Stimulated activated CD4-positive, alpha-beta T cell treated with anti-CD3 and anti-CD28 coated beads, Interleukin-2, amount 100 ng/mL, for 4 hours (primary cell): ENCODE measurements around the gene LRRC31.

ENCODE experiments used
- DNase-seq: peaks from one replicate; pipeline ENCODE4 v3.0.0-alpha.2; 2020; ENCODE audit warnings: low read depth

Gene LRRC31

DNA sequence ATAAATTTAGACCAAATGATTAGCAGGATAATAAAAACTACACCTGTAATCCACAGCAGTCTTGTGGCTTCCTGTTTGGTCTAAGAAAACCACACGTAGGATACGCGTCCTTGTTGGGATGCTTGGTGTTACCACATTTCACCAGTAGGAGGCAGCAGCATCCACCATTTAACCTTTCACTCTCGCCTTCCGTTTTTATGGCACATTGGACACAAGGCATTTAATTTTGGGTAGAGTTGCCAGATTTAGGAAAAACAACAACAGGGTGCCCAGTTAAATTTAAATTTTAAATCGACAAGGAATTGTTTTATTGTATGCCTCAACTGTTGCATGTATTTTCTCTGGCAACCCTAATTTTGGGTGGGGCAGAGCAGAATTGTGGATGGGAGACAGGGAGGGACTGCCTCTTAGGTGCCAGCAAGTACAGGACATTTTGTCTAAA is 6.3 kb downstream of the LRRC31 start:
- DNase-seq = peak; percentile 30

DNA sequence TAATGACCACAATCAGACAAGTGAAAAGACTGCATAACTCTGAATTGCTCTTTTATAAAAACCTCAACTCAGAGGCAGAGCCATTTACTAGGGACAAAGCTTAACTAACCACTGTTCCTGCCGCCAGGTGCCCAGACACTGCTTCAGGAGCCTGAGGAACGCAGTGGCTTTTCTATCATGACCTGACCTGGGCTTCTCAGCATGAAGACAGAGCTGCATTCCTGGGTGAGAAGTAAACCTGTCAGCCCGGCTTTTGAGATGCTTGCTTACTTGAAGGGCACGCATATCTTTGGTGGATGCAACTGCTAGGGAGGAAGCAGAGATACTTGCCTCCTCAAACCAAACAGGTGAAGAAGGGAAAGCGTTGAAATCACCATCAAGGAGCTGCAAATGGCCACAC is 7.9 kb downstream of the LRRC31 start:
- DNase-seq = no peak

DNA sequence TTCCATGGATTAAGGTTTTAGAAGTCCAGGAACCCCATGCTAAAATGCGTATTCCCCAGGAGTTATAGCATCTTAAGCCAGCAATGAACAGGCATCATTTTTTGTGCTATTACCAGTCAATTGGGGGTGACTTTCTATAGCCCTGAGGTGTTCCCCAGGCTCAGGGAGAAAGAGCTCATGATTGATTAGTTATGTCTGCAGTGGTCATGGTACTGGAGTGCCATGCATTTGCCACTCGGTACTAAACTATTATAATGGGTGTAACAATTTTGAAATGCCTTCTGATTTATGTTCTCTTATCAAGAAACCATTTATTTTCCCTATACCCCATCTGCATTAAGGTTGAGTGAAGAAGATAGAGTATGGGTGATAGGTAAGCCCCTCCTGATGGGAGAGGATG is 11.9 kb downstream of the LRRC31 start:
- DNase-seq = no peak

DNA sequence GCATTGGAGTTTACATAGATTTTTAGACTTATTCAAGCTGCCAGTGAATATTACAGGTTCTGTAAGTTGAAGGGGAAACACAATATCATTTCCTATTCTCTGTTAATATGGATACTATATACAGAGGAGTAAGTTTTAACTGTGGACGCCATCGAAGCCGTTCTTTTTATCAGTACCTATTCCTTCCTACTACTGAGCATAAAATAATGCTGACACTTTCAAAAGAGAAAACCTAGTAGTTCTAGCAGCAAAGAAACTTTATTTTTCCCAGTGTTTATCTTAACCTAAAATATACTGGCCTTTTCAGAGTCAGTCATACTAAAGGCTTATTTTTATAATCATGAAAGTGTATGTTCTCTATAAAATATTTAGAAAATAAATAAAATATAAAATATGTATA is 14.2 kb downstream of the LRRC31 start:
- no peak for DNase-seq

DNA sequence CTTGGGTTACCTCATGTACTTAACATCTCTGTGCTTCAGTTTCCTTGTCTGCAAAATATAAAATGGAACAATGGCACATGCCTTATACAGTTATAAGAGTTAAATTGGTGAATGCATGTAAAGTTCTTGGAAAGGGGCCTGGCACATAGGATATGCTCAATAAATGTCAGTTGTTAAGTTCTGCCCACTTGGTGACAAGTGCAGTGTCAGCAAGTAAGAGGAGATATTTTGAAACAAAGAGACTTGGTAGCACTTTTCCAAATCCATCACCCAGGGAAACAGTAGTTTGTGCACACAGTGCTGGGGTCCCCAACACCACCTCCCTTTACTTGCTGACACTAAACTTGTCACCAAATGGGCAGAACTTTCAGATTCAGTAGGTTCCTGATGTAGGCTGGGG is 19.1 kb downstream of the LRRC31 start:
- no peak for DNase-seq

DNA sequence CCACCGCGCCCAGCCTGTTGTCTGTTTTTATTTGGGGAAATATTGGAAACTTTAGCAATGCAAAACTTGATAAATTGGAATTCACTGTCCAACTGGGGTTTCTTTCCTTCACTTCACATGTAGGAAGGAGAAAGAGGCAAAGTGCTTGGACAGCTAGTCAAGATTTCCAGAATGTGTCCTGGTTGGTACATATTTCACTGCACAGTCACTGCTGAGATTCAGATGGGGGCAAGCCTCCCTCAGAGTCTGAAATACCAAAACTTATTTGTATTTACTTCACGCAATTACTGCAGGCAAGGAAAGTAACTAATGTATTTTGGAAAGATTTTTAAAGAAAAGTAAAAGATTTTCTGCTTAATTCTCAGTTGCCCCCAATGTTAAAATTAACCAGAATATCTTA is 21.0 kb downstream of the LRRC31 start:
- no peak for DNase-seq

DNA sequence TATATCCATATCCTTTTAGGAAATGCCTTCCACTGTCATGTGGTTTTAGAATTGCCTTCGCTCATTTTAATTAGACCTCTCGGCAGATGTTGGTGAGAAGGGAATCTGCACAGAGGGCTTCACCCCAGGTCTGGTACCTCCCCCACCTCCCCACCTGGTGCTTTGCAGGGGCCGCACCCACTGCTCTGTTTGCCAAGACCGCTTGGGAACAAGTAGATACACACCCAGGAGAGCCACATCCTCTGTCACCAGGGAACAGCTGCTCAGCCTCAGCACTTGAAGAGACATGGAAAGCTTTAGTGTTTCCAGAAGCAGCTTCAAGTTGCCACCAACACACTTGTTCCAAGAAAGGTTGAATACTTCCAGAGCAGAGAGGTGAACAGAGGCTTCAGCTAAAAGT is 21.8 kb downstream of the LRRC31 start:
- DNase-seq = no peak

DNA sequence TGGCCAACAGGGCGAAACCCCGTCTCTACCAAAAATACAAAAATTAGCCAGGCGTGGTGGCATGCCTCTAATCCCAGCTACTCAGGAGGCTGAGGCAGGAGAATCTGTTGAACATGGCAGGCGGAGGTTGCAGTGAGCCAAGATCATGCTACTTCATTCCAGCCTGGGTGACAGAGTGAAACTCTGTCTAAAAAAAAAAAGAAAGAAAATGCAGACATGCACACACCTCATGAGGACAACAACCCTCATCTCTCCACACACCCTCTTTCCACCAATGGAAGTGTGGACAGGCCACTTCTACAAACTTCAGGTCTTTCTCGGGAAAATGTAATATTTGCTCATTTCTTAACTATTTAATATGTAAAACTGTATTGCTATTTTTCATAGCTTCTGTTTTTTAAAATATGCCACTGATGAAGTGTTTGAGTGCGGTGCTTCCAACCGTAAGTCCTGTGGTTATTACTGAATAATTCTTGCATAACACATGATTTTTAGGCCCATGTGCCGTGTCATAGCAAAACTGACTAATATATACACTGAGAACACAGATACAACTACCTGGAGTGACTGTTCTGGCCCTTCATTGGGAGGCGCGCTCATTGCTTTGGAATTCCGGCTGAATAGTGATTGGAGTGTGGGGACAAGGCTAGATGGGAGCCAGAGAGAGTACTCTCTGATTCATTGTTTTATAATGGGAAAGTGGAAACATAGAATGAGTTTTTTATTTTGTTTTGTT is 23.1 kb downstream of the LRRC31 start:
- no peak for DNase-seq

DNA sequence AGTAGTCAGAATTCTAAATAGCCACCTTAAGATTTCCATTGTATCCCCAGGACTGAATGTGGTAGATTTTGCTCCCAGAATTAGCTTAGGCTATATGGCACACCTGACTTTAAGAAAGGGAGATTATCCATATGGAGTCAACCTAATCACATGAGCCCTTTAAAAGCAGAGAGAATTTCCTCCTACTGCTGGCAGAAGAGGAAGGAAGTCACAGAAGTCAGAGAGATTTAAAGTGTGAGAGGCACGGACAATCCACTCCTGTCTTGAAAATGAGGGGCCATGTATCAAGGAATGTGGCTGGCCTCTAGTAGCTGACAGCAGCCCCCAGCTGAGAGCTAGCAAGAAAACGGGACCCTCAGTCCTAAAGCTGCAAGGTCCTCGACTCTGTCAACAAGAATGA is 26.8 kb downstream of the LRRC31 start:
- no peak for DNase-seq

DNA sequence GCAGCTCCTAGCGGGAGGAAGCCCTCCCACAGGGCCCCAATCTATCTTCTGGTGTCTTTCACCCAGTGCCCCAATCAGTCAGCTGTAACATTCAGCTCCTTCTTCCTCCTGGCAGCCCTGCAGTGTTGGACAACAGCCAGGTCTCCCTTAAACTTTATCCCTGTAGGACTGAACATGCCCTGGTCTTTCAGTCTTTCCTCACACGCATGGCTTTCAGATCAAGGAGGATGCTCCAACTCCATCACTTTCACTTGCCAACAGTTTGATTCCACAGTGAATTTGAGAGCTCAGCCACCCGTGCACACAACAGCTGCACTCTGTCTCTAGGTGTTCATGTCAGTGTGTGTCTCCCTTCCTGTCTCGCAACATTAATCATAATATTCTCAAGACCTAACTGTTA is 28.6 kb downstream of the LRRC31 start:
- DNase-seq = no peak

DNA sequence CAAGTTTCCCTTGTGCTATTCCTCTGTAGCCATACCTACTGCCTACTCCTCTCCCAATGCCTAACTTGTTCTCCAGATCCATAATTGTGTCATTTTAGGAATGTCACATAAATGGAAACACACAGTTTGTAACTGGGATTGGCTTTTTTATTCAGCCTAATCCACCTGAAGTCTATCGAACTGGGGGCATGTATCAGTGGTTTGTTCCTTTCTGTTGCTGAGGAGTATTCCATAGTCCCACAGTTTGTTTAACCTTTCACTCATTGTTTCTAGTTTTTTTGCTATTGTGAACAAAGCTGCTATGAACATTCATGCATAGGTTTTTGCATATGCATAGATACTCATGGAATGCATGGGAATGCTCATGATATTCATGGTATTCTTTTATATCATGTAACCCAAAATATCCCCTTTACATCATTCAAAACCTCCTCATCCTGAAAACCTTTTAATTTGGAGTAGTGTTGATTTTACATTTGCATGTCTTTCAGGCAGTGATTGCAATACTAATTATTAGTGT is 31.2 kb downstream of the LRRC31 start:
- no peak for DNase-seq

DNA sequence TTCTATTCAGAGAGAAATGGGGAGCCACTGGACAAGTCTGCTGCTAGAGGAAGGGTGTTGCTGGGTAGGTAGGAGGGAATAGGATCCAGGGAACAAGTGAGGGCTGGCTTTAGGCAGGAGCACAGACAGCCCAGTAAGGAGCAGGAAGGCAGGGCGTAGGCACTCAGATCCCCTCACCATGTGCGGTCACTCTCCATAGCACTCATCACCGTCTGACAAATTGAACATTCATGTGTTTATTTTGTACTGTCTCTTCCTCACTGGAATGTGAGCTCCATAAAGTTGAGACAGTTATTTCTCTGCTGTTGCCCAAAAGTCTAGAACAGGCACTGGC is 32.8 kb downstream of the LRRC31 start:
- DNase-seq = no peak

DNA sequence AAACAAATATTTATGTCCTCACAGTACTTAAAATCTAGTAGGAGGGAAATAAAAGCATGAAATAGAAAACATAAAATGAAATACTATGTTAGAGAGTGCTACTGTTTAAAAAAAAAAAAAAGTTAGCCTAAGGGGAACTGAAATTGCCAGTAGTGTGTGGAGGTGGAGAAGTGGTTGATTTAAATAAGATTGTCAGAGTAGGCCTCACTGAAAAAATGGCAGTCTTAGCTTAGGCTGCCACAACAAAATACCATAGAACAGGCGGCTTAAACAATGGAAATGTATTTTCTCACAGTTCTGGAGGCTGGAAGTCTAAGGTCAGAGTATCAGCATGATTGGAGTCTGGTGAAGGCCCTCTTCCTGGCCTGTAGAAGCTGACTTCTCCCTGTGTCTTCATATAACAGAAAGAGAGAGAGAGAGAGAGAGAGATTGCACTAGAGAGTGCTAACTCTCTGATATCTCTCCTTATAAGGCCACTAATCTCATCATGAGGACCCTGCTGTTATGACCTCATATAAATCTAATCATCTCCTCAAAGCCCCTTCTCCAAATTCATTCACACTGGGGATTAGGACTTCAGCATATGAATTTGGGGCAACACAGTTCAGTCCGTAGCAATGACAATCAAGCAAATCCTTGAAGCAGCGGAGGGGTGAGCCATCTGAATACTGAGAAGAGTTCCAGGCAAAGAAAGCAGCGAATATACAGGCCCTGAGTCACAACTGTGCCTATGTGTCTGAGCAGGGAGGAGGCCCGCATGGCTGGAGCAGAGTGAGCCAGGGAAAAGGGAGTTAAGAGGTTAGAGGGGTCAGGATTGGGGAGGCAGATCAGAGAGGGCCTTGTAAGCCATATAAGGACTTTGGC is 33.4 kb downstream of the LRRC31 start:
- no peak for DNase-seq

DNA sequence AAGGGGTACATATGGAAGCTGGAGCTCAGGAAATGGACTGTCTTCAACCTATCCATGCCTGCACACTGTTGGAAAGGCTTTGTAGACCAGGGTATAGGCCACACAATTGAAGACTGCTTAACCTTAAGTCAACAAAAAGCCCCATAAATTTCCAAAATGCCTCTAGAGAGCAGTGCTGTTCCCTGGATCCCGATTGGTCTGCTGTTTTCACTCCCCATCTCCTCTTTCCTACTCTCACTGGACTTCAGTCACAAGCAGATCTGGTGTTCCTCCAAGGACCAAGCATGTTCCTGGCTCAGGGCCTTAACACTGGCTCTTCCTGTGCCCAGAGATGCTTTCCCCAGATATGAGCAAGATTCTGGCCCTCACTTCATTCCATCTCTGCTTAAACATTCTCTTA is 34.2 kb downstream of the LRRC31 start:
- DNase-seq = no peak

DNA sequence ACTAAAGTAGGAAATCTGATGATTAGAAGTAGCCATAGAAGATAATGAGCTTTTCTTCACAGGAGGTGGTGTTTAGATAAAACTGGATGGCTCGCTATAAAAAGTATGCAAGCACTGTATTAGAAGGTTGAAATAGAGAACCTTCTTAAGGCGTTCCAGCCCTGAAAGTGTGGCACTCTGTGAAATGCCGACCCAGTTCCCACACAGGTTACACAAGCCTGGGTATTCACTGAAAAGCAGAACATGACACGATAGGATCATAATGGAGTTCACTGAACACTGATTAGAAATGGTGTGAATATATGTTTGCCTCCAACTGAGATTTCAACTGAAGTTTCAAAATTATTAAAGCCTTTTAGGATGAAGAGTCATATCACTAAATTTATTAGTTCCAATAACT is 42.0 kb downstream of the LRRC31 start:
- no peak for DNase-seq

DNA sequence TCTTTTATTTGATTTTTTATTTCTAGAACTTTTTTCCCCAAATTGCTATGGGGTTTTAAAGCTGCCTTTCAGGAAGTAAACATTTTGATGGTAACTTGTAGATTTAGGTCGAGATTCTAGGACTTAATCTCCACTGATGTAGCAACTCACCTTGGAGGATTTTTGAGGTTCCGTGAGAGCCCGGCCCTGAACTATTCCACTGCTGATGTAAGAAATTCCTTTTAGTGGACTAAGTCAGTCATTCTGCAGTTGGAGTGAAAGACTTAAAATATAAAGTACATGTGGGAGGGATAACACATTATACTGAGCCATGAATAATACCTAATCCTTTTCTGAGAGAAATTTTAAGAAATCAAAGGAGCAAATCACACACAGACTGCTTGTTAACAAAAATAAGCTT is 44.4 kb downstream of the LRRC31 start:
- no peak for DNase-seq

DNA sequence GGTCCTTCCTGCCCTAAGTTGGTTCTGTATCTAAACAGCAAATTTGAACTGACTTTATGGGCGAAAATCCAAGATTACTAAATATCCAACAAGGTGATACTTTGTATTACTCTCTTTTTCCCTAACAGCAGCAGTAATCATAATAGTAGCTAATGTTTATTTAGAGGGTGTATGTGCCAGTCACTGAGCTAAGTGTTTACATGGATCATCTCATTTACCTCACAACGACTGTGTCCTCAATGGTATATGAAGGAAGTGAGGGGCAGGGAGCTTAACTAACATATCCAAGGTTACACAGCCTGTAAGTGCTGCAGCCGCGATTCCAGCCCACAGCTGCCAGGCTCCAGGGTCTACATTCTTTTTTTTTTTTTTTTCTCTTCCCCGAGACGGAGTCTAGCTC is 46.8 kb downstream of the LRRC31 start:
- no peak for DNase-seq

DNA sequence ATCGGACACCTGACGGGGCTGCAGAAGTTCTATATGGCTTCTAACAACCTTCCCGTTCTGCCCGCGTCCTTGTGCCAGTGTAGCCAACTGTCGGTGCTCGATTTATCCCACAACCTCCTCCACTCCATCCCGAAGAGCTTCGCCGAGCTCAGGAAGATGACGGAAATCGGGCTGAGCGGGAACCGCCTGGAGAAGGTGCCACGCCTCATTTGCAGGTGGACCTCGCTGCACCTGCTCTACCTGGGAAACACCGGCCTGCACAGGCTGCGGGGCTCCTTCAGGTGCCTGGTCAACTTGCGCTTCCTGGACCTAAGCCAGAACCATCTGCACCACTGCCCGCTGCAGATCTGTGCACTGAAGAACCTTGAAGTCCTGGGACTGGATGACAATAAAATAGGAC is 47.2 kb downstream of the LRRC31 start:
- no peak for DNase-seq

DNA sequence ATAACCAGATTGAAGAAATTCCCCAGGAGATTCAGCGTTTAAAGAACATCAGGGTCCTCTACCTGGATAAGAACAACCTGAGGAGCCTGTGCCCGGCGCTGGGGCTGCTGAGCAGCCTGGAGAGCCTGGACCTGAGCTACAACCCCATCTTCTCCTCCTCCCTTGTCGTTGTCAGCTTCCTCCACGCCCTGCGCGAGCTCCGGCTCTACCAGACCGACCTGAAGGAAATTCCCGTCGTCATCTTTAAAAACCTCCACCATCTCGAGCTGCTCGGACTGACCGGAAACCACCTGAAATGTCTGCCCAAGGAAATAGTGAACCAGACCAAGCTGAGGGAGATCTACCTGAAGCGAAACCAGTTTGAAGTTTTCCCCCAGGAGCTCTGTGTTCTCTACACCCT is 47.6 kb downstream of the LRRC31 start:
- DNase-seq = no peak

DNA sequence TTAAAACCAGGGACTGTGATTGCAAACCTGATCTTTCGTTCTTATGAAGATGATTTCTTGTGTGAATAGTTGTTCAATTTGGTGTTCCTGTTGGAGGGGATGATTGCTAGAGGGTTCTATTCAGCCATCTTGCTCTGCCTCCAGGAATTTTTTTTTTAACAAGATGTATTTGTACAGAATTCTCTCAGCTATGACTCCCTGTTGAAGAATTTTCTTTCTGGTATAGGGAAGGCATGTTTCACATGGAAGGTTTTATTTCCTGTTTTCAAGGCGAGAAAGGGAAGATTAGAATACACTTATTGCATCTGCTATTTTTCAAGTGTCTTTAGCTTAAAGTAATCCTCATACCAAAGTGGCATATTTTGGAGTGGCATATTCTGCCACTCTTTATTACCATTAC is 51.4 kb downstream of the LRRC31 start:
- DNase-seq = no peak

DNA sequence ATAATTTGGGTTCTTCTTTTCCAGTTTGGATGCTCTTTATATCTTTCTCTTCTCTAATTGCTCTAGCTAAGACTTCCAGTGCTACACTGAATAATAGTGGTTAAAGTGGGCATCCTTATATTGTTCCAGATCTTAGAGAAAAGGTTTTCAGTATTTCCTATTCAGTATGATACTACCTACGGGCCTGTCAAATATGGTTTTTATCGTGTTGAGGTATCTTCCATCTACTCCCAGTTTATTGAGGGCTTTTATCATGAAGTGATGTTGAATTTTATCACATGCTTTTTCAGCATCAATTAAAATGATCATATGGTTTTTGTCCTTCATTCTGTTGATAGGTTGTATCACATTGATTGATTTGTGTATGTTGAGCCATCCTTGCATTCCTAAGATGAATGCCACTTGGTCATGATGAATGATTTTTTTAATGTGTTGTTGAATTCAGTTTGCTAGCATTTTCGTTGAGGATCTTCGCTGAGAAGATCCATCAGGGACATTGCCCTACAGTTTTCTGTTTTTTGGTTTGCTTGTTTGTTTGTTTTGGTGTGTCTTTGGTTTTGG is 54.1 kb downstream of the LRRC31 start:
- no peak for DNase-seq

DNA sequence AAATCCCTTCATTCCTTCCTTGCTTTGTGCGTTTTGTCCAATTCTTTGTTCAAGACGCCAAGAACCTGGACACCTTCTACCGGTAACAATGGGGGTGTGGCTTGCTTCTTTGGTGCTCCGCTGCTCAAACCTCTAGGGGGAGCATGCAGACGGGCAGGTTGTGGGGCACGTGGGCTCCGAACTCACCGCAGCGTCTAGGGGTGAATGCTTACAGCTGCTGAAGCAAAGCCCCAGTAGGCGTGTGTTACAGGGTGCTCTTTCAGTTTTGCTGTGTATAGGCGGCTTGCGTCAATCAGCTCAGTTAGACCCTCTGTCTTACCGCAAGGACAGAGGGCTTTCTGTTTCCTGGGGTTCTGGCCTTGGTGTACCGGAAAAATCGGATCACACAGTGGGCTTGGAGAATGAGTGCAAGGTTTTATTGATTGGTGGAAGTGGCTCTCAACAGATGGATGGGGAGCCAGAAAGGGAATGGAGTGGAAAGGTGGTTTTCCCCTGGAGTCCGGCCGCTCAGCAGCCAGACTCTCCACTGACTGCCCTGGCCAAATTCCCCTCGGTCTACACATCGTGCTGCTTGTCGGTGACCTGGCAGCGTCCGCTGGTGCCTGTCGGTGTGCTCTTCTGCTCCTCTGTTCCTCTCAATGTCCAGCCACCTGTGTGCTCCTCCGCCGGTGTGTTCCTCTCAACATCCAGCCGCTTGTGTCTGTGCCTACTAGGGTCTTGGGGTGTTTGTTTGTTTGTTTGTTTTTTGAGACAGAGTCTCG is 55.8 kb downstream of the LRRC31 start:
- DNase-seq = peak; percentile 77
